Thyroid gland (tissue), 4 donors: ENCODE measurements around the gene SUSD4. TPM values are rescaled to one million over a fixed set of nuclear protein-coding genes. Genes with fewer than 3 reads are reported as not detected.
"Not testable (repeated sequence)": the region's sequence is repeated elsewhere in the genome, so short reads cannot be mapped to it uniquely, and the experiment has no call there.

Experiments used
- DNase-seq, 2 donors: peaks; one replicate each; pipeline ENCODE4 v3.0.0-alpha.2; 2019
- H3K27ac ChIP-seq, 3 donors: fragments of 200-600 bp; sonication (generic); 1 replicate in 2 of 3; 2 replicates in 1 of 3; pipeline ENCODE4 v1.5.1; 2016 to 2019; ENCODE audit warnings: mild to moderate bottlenecking in 1 of 3, moderate library complexity in 1 of 3
- H3K27me3 ChIP-seq: fragments of 200-600 bp; sonication (generic); one replicate; pipeline ENCODE4 v1.5.1; 2019
- H3K36me3 ChIP-seq, 2 donors: fragments of 200-600 bp; sonication (generic); one replicate each; pipeline ENCODE4 v1.5.1; 2016 to 2019
- H3K4me1 ChIP-seq, 2 donors: fragments of 200-600 bp; sonication (generic); one replicate each; pipeline ENCODE4 v1.5.1; 2017 to 2019
- H3K4me3 ChIP-seq, 3 donors: fragments of 200-600 bp; sonication (generic); replicated peaks in 1 of 3; 1 replicate in 2 of 3; 2 replicates in 1 of 3; pipeline ENCODE4 v1.5.1; 2016; ENCODE audit warnings: mild to moderate bottlenecking in 1 of 3
- H3K9me3 ChIP-seq: fragments of 200-600 bp; sonication (generic); one replicate; pipeline ENCODE4 v1.5.1; 2017
- CTCF ChIP-seq, 6 experiments: fragments of 200-600 bp in 3 of 6; fragments of 450-650 bp in 3 of 6; sonication (generic) in 3 of 6; IDR thresholded peaks; one replicate each; pipeline ENCODE4 v1.5.1; 2016 to 2019; ENCODE audit warnings: antibody characterized with exemption in 6 of 6, mild to moderate bottlenecking in 2 of 6, inconsistent platforms in 1 of 6, moderate library complexity in 1 of 6
- POLR2A ChIP-seq, 2 donors: fragments of 450-650 bp; IDR thresholded peaks; one replicate each; pipeline ENCODE4 v1.6.1; 2017; ENCODE audit warnings: antibody characterized with exemption in 2 of 2, mild to moderate bottlenecking in 2 of 2, moderate library complexity in 1 of 2
- WGBS, 2 donors: methylation state at CpG; one replicate each; pipeline ENCODE4 v1.1.5; 2017; 5-methylcytosine and 5-hydroxymethylcytosine counted together
- intact Hi-C: fragments of 100-400 bp; cut with DNase I; formaldehyde crosslinking; loops from one replicate; pipeline ENCODE4 v1.15.1; 2023
- total RNA-seq, 4 donors: library from RNA; depleted of rRNA; stranded (reverse); fragments of >200 nt; gene quantifications; one replicate each; pipeline ENCODE4 v1.2.3, GENCODE V29; 2016

The SUSD4 gene
- total RNA-seq, 4 donors from 2014 or later = 0.54 to 2.8 (median 0.92) TPM

- Histone ChIP-seq H3K4me1 (no peaks in the 10 kb centered on the region), H3K4me3 (no peak overlapping the region), H3K9me3 (no peaks in the 10 kb centered on the region), H3K36me3 (no peaks in the 10 kb centered on the region), H3K27ac (no peak overlapping the region), H3K27me3 (no peaks in the 10 kb centered on the region)
- no peak for TF ChIP-seq CTCF (IDR thresholded peaks at IDR 0.05)
- TF ChIP-seq POLR2A (IDR thresholded peaks at IDR 0.05) = no peak
- intact Hi-C loops = no loop called here
- DNase-seq = no peak
- WGBS, 2 donors = 90 to 93% methylated on average over 3 of the region's 3 CpGs
Observed at GRCh38 chr1:223405507-223405906, 41.5 kb upstream of the SUSD4 start.

- intact Hi-C loops = no loop called here
- no peak for TF ChIP-seq CTCF (IDR thresholded peaks at IDR 0.05)
- no peak for TF ChIP-seq POLR2A (IDR thresholded peaks at IDR 0.05)
- WGBS, 2 donors = 80 to 81% methylated on average over 3 of the region's 3 CpGs
Observed at GRCh38 chr1:223403184-223403815, 39.3 kb upstream of the SUSD4 start.

GRCh38 chr1:223402790-223403142 is 38.8 kb upstream of the SUSD4 start:
- H3K36me3 ChIP-seq = no peaks in the 10 kb centered on the region
- H3K27ac ChIP-seq = no peak overlapping the region
- no peaks in the 10 kb centered on the region for H3K4me1 ChIP-seq
- TF ChIP-seq POLR2A (IDR thresholded peaks at IDR 0.05) (no peak), CTCF (IDR thresholded peaks at IDR 0.05) (no peak)
- intact Hi-C loops = no loop called here
- no peak overlapping the region for H3K4me3 ChIP-seq
- WGBS, 2 donors = 81 to 84% methylated on average over 2 of the region's 2 CpGs
- no peaks in the 10 kb centered on the region for H3K9me3 ChIP-seq
- DNase-seq = no peak
- no peaks in the 10 kb centered on the region for H3K27me3 ChIP-seq

More at GRCh38 chr1:223403184-223403815, 39.3 kb upstream of the SUSD4 start:
- Histone ChIP-seq H3K4me3 (no peak overlapping the region), H3K27ac (no peak overlapping the region), H3K9me3 (no peaks in the 10 kb centered on the region), H3K36me3 (no peaks in the 10 kb centered on the region), H3K27me3 (no peaks in the 10 kb centered on the region), H3K4me1 (no peaks in the 10 kb centered on the region)
- DNase-seq = no peak

GRCh38 chr1:223401873-223402789 is 38.2 kb upstream of the SUSD4 start:
- H3K9me3 ChIP-seq = no peaks in the 10 kb centered on the region
- H3K27ac ChIP-seq = no peak overlapping the region
- H3K4me3 ChIP-seq = no peak overlapping the region
- intact Hi-C loops = no loop called here
- H3K4me1 ChIP-seq = no peaks in the 10 kb centered on the region
- 79 to 96% methylated on average over 2 of the region's 2 CpGs for WGBS, 2 donors
- H3K36me3 ChIP-seq = no peaks in the 10 kb centered on the region
- H3K27me3 ChIP-seq = no peaks in the 10 kb centered on the region
- TF ChIP-seq POLR2A (IDR thresholded peaks at IDR 0.05) (no peak), CTCF (IDR thresholded peaks at IDR 0.05) (no peak)
- no peak for DNase-seq

GRCh38 chr1:223399393-223399792 is 35.4 kb upstream of the SUSD4 start:
- H3K27ac ChIP-seq, H3K27me3 ChIP-seq, intact Hi-C loops, H3K4me3 ChIP-seq, H3K4me1 ChIP-seq, H3K36me3 ChIP-seq, H3K9me3 ChIP-seq, DNase-seq: not testable (repeated sequence)
- WGBS, 2 donors = no CpG with 5 or more reads among the region's 6 CpGs
